HG03558 (cell line): ENCODE results near the gene UTS2R.
"Not testable (repeated sequence)": the region's sequence is repeated elsewhere in the genome, so short reads cannot be mapped to it uniquely, and the experiment has no call there.

ENCODE experiments used
- ATAC-seq: cut with Tn5 transposase; IDR thresholded peaks from one replicate; pipeline ENCODE4 v1.9.1; 2021; ENCODE audit warnings: moderate number of reproducible peaks; ENCODE audit not compliant: unreplicated experiment; ENCODE audit errors: extremely low read depth

UTS2R gene

DNA sequence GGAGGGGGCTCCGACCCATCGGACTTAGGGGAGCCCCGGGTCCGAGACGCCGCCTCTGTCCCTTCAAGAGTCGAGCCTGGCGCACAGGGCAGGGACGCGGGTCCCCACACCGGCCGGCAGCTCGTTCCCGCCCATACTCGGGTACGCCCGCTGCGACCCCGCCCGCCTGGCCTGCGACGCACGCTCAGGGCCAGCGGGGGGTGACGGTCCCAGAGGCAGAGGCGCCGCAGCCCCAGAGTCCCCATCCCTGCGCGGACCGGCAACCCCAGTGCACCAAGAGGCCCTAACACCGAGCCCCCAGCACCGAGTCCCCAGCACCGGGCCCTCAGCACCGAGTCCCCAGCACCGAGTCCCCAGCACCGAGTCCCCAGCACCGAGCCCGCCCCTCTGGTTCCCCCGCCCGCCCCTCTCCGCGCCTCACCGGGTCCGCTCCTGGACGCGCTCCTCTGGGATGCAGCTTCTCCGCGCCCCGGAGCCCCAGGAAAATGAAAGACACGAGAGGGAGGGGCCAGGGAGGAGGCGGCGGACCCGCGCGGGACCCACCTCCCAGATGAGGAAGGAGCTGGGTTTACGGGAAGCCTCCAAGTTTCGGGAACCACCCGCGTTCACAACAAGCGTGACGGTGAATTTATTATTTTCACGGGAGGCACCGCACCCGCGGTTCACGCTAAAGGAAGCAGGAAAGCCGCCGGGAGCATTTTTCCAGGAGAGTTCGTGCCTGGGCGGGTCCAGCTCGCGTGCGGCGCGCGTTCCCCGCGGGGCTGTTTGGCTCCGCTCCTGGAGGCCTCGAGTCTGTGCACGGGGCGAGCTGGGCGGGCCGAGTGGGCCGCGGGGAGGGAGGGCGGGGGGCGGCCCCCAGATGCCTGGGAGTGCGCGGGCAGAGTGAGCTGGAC, 38.0 kb upstream of the UTS2R start, which contains the start of gene SECTM1:
TSS of gene SECTM1 (minus strand) at position 488 of the 893 bp plus-strand sequence. CDS start 6,526 bp downstream, outside the sequence.
- no peak for ATAC-seq

DNA sequence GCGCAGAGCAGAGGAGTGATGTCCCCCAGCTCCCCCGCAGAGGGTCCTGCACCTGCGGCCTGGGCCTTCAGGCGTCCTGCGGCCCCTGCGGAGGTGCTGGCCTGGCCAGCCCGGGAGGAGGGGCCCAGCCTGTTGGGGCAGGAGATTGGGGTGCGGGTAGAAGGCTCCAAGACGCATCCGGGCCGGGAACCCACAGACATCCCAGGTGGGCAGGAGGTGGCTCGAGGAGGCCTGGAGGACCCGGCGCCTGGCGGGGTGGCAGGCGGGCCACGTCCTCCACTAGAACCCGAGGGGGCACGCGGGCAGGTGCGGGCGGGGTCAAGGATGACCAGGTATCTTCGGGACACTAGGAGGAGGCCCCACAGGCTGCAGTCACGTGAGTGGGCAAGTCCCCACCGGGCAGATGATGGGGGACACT, 37.4 kb upstream of the UTS2R start:
- ATAC-seq: no peak

DNA sequence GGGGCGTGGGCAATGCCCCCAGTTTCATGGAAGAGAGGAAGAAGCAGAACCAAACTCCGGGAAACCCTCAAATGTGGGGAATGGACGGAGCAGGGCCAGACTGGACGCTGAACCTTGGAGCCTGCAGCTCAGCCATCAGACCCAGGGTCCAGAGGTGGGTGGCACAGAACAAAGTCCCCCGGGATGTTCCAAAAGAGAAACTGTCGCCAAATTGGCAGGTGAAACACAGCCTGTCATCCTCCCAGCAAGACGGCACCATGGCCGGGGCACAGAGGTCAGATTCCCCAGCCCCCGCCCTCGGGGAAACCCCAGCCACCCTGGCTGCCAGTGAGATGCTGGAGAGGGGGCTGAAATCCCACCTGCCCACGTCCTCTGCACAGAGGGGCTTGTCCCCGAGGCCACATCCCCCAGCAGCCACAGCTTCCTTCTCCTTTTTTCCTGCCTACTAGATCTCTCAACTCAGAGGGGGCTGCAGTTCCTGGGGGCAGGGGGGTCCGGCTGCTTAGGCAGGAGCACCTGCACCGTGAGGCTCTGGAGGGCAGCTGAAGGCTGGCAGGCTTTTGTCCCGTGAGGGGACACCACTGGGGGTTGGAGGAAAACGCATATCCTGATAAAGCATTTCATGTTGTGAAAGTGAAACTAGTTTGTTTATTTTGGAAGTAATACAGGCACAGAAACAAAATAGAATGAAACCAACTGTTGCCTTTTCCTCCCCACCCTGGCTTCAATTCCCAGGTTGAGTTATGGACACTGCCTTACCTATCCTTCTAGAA, 36.8 kb upstream of the UTS2R start:
- ATAC-seq: no peak

DNA sequence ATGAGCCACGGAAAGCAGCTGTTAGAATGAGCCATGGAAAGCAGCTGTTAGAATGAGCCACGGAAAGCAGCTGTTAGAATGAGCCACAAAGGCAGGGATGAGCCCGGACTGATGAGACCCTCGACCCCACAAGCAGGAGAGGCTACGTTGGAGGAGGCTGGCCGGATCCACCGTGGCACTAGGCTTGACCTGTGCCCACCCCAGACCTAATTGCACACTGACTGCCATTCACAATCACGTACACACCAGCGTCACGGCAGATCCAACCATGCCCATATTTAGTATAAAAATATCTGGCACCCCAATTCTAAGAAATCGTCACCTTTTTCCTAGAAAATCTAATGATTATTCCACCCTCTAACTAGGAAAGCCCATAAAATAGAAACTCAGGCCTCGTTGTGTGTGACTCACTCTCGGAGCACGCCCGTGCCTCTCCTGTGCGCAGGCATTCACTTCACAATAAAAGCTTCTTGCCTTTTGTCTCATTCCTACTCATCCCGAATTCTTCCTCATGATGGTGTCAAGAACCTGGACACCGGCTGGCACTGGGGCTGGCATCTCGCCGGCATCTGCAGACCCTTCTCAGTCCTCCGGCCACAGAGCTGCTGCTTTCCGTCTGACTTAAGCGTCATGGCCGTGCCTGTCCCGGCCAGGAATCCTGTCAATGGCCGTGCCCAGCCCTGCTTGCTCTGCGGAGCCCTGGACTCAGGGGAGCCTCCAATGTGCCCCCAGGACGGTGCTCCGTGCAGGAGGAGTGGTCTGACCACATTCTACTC, 32.5 kb upstream of the UTS2R start:
- ATAC-seq: no peak

DNA sequence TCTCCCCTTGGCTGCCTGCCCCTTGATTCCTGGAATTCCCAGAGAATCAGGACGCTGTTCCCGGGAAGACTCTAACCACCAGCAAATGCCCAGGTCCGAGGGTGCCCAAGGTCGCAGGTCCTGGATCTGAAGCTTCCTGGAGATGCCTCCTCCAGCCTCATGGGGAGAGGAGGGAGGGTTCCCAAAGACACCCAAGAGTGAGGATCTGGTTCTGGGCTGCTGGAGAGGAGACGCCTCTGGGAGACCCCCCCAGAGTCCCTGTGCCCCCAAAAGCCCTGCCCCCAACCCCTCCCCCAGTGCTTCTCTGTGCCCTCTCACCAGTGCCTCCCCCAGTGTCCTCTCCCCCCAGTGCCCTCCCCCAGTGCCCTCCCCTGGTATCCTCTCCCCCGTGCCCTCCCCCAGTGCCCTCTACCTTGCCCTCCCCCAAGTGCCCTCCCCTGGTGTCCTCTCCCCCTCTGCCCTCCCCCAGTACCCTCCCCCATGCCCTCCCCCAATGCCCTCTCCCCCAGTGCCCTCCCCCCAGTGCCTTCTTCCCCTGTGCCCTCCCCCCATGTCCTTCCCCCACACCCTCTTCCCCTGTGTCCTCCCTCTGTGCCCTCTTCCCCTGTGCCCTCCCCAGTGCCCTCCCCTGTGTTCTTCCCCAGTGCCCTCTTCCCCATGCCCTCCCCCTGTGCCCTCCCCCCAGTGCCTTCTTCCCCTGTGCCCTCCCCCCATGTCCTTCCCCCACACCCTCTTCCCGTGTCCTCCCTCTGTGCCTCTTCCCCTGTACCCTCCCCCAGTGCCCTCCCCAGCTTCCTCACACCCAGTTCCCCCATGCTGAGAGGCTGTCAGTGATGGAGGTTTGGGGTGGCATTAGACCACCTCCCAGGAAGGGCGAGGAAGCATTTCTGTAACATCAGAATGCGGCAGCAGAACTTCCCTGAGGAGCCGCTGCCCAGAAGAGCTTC, 31.7 kb upstream of the UTS2R start:
- no peak for ATAC-seq

DNA sequence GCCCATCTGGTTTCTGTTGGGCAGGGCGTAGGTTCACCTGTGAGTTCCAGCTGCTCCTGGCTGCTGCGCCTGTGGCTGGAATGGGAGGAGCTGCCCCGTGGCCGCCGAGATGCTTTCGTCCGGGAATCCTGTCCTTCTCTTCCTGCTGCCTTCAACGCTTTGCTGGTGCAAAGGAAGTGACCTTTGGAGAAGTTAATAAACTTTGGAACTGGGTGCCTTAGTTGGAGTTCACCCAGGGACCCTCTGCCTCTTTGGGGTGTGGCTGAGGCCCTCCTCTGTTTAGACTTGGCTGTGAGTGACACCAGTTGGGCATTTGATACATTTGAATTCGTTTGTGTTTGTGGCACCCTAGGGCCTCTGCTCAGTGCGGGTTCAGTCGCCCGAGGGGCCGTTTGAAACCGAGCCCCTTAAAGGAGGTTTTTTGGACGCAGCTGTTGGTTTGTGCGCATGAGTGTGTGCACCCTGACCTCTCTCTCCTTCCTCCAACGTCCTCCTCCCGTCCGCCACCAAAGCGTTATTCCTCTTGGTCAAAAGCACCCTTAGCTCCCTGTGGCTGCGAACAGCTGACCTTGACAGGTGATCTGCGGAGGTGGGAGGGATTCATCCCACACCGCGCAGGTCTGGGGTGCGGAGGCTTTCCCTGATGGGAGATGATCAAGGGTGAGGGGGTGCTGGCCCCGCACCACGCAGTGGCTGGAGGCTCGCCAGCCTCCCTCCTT, 29.0 kb upstream of the UTS2R start:
- no peak for ATAC-seq

DNA sequence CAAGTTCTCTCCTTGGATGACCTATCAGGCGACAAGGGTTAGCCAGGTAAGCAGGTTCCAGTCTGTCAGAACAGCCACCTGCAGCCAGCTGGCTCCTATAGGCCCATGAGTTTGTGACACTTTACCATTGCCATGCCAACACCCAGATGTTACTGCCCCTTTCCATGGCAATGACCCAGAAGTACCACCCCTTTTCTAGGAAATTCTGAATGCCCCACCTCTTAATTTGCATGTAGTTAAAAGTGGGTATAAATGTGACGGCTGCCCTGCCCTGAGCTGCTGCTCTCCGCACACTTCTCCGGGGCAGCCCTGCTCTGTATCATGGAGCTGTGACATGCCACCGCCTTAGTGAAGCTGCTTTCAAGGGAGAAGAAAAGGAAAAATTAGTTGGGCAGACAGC, 28.0 kb upstream of the UTS2R start:
- ATAC-seq: no peak

DNA sequence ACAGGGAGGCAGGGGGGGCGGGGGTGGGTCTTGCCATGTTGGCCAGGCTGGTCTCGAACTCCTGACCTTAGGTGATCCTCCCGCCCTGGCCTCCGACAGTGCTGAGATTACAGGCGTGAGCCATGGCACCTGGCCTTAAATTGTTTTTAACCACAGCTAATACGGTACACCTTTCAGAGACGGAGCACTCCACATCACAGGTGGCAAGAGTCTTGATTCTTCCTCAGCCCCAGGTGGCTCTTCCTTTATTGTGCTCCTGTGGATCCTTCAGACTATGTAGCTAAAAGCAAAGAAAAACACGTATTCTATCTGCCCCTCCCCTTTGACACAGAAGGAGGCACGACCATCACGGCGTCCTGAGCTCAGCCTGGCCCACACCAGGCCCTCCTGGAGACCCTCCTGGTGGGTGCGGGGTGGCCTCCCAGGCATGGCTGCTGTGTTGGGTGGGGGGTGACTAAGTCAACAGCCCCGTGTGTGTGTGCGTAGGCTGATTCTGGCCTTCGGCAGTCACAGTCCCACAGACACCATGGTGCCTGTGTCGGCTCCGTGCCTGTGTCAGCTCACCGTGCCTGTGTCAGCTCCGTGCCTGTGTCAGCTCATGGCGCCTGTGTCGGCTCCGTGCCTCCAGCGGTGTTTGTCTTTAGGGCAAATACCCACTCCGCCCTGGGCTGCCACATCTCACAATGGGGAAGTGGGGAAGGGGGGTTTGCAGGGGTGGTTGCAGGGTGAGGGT, 27.2 kb upstream of the UTS2R start:
- no peak for ATAC-seq

DNA sequence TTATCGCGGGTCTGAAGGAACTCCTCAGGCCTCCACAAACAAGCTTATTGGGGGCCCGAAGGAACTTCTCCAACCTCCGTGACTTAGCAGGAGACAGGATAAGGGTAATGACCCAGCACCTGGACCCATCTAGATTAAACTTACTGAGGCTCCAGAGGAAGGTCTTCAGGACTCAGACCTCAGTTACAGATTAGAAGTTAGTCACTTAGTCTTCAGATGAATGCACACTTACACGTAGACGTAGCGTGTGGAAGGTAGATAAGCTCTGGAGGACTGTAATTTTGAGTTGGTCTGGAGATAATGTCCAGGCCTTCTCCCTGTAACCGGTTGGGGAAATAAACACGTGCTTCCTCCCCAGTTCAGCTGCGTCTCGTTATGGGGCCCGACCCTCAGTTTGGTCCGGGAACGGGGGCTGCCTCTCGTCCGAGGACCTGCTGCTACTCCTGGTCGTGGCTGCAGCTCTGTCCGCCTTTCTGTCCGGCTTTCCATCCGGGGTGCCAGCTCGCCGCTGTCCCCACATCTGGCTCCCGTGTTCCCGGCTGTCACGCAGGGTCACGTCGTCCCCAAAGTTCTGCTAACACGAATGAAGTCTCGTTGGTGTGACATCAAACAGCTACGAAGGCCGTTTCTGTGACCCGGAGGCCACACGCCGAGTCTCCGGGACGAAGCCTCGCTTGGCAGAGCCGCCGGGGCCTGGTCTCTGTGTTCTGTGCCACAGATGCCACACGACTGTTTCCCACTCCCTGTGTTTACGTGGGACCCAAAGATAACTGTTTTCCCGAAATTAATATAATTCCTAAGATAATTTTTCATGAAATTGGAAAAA, 26.2 kb upstream of the UTS2R start:
- no peak for ATAC-seq

DNA sequence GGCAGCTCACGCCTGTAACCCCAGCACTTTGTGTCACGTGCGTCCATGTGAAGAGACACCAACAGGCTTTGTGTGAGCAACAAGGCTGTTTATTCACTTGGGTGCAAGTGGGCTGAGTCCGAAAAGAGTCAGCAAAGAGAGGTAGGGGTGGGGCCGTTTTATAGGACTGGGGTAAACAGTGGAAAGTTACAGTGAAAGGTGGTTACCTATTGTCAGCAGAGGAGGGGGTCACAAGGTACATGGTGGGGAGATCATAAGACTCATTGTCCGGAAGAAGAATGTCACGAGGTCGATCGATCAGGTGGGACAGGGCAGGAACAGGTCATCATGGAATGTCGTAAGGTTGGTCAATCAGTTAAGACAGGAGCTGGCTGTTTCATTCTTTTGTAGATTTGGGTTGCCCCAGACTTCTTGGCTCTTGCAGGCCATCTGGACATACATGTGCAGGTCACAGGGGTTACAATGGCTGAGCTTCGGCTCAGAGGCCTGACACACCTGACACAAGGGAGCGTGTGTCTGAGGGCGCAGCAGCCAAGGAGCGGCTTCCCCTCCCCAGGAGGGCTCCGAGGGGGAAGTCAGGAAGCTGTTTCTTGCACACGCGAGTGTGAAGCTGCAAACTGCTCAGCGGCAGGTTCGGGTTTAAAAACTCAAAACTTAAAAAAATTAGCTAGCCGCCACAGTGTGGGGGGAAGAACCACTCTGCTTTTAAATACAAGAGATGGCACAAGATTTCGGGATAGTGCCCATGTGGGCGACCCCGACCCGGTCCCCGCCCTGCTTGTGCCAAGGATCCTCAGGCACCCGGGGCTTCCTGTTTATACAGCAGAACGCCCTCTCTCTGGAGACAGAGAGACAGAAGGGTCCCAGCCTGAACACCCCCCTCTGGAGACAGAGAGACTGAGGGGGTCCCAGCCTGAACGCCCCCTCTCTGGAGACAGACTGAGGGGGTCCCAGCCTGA, 24.9 kb upstream of the UTS2R start:
- ATAC-seq: no peak

DNA sequence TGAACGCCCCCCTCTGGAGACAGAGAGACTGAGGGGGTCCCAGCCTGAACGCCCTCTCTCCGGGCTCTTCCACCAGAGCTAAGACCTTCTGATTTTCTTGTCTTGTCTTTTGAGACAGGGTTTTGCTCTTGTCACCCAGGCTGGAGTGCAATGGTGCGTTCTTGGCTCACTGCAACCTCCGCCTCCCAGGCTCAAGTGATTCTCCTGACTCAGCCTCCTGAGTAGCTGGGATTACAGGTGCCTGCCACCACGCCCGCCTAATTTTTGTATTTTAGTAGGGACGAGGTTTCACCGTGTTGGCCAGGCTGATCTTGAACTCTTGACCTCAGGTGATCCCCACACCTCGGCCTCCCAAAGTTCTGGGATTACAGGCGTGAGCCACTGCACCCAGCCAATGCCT, 23.6 kb upstream of the UTS2R start:
- not testable (repeated sequence) for ATAC-seq

DNA sequence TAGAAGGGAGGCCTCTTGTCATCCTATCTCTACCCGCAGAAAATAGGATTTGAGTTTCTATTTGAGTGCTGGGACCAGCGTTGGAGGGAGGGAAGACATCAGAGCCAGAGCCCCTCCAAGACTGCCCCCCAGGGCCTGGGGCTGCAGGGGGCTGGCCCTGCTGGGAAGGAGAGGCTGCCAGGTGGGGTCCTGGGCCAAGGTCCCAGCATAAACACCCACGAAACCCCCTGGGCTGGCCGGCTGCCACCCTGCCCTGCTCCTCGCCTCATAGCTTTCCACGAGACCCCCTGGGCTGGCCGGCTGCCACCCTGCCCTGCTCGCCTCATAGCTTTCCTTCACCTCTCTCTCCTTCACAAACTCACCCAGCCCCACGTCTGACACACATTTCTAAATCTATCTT, 23.1 kb upstream of the UTS2R start:
- no peak for ATAC-seq

DNA sequence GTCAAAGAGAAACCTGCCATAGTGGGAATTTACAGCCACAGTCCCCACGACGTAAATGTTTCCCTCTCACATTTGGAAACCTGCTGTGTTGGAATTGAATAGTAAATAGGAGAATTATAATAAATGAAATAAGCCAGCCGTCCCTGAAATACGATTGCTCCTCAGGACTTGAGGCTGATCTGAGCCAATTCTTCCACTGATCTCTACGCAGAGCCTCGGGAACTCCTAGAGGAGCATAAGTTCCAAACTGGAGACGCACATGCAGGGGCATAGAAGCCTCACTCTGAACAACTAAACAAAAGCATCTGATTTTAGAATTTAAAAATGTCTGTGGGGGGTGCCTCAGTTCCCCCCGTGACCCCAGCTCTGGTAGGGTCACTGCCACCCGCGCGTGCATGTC, 22.7 kb upstream of the UTS2R start:
- ATAC-seq: no peak

DNA sequence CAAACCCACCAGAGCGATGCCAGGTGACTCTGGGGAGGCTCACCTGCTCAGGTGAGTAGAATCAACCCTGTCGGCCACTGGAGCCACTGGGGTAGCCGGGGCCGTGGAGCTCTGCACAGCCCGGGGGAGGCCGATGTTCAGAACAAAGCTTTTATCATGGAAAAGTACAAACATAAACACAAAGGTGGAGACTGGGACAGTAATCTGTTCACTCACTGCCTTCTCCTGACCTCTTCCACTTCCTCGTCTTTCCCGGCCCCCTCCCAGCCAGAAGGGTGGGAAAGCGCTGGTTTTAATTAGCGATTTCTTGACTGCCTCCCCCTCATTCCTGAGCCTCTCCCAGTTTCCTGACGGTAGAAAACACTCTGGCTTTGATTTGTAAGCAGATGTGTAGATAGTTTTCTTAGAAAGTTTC, 22.3 kb upstream of the UTS2R start:
- no peak for ATAC-seq

DNA sequence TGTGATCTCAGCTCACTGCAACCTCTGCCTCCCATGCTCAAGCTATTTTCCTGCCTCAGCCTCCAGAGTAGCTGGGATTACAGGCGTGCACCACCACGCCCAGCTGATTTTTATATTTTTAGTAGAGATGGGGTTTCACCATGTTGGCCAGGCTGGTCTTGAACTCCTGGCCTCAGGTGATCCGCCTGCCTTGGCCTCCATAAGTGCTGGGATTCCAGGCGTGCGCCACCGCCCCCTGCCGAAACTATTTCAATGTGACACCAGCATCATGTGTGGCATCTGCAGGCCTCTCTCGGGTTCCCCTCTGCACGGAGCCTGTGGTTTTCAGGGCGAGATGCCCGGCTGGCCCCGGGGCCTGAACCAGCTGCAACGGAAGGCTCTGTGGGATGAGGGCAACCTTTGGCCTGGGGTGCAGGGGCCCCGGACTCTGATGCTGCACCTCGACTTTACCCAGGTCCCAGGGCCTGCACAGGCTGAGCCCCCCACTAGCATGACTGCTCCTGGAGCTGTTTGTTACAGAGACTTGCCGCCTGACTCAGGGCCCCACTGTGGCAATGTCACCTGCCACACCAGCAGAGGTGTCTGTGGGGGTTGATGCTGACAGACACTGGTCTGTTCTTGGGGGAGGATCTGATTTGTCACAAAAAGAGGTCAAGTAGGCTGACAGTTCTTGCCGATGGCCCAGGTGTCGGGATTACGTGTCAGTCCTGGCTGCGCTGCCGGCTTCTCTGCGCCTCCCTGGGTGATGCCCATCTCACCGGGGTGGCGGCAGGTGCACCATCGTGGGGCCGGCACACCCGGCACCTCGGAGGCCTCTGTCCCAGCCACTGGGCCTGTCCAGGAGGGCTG, 21.2 kb upstream of the UTS2R start:
- no peak for ATAC-seq
